BLaER1 (cell line): Measurements from ENCODE around the gene ST8SIA6.

Experiments used
- H3K27ac ChIP-seq: shearing (Covaris generic); formaldehyde crosslinking; 2 replicates; pipeline ENCODE4 v1.8.1; 2022
- H3K27me3 ChIP-seq: shearing (Covaris generic); formaldehyde crosslinking; 2 replicates; pipeline ENCODE4 v1.8.1; 2022
- H3K36me3 ChIP-seq: shearing (Covaris generic); formaldehyde crosslinking; 2 replicates; pipeline ENCODE4 v1.8.1; 2022
- H3K4me1 ChIP-seq: shearing (Covaris generic); formaldehyde crosslinking; 2 replicates; pipeline ENCODE4 v1.8.1; 2022
- H3K4me2 ChIP-seq: shearing (Covaris generic); formaldehyde crosslinking; 2 replicates; pipeline ENCODE4 v1.8.1; 2022
- H3K4me3 ChIP-seq: shearing (Covaris generic); formaldehyde crosslinking; 2 replicates; pipeline ENCODE4 v1.8.1; 2022
- H3K9ac ChIP-seq: shearing (Covaris generic); formaldehyde crosslinking; 2 replicates; pipeline ENCODE4 v1.8.1; 2022
- H3K9me3 ChIP-seq: shearing (Covaris generic); formaldehyde crosslinking; 2 replicates; pipeline ENCODE4 v1.8.1; 2022
- H4K20me1 ChIP-seq: shearing (Covaris generic); formaldehyde crosslinking; 2 replicates; pipeline ENCODE4 v1.8.1; 2022
- Cebpa-rat ChIP-seq: shearing (Covaris generic); IDR thresholded peaks from 2 replicates; pipeline ENCODE4 v1.8.1; 2022

ST8SIA6 gene

DNA sequence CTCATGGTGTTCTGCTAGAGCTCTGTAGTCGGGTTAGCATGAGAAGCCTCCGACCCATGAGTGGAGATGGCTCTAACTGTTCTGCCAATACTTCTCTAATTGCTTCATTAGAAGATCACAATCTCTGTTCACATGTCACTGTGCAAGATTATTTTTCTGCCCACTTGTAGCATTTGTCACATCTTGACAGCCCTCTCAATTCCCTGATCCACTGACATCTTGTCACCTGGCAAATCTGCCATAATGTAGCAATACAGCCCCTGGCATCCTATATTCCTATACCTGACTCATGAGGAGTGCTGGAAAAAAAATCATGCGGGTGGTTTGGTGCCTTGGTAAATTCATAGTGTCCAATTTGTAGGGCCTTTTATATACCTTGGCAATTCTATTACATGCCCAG, 58.4 kb downstream of the ST8SIA6 start:
- no peak overlapping the region for H3K4me2 ChIP-seq
- H3K9me3 ChIP-seq: no peaks in the 10 kb centered on the region
- no peaks in the 10 kb centered on the region for H4K20me1 ChIP-seq
- no peak overlapping the region for H3K4me3 ChIP-seq
- H3K4me1 ChIP-seq: no peaks in the 10 kb centered on the region
- H3K27ac ChIP-seq: no peak overlapping the region
- H3K27me3 ChIP-seq: no peaks in the 10 kb centered on the region
- H3K36me3 ChIP-seq: no peaks in the 10 kb centered on the region
- no peak for TF ChIP-seq Cebpa-rat
- H3K9ac ChIP-seq: no peak overlapping the region

DNA sequence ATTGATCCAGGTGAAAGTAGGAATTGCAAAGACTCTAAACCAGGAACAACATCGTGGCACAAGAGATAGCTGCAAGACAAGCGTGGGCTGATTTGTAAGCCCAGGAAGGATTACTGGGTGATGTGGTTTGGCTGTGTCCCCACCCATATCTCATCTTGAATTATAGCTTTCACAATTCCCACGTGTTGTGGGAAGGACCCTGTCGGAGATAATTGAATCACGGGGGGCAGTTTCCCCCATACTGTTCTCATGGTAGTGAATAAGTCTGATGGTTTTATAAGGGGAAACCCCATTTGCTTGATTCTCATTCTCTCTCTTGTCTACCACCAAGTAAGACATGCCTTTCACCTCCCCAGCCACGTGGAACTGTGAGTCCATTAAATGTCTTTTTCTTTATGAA, 59.5 kb downstream of the ST8SIA6 start:
- TF ChIP-seq Cebpa-rat: no peak
- Histone ChIP-seq H3K36me3 (no peaks in the 10 kb centered on the region), H3K27me3 (no peaks in the 10 kb centered on the region), H3K4me1 (no peaks in the 10 kb centered on the region), H3K4me2 (no peak overlapping the region), H3K9me3 (no peaks in the 10 kb centered on the region), H3K9ac (no peak overlapping the region), H4K20me1 (no peaks in the 10 kb centered on the region), H3K4me3 (no peak overlapping the region), H3K27ac (no peak overlapping the region)

GRCh38 chr10:17387861-17388503, 66.4 kb downstream of the ST8SIA6 start:
- Histone ChIP-seq H3K4me3 (no peak overlapping the region), H3K9ac (no peak overlapping the region), H4K20me1 (no peaks in the 10 kb centered on the region), H3K36me3 (no peaks in the 10 kb centered on the region), H3K9me3 (no peaks in the 10 kb centered on the region), H3K27me3 (no peaks in the 10 kb centered on the region), H3K4me2 (no peak overlapping the region), H3K27ac (no peak overlapping the region), H3K4me1 (no peaks in the 10 kb centered on the region)
- TF ChIP-seq Cebpa-rat: no peak

DNA sequence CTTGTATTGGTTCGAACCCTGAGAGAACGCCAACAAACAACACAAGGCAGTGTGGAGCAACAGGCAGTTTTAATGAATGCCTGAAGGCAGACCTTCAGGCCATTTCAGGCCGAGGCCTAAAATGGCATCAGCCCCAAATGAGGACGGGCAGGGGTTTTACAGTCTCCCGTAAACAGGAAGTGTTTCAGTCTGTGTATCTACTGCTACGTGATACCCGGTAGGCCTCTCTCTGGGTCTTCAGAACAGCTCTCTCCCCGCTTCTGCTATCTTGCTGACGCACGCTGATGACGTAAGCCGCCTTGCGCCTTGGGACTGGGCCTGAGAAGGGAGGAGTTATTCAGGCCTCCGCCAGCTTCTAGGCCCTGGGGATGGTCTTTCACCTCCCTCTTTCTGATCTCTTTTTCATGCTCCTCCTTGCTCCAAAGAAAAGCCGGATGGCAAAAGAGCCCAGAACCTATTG, 67.7 kb downstream of the ST8SIA6 start:
- H3K4me1 ChIP-seq: no peaks in the 10 kb centered on the region
- H3K36me3 ChIP-seq: no peaks in the 10 kb centered on the region
- H3K4me3 ChIP-seq: no peak overlapping the region
- TF ChIP-seq Cebpa-rat: no peak
- H4K20me1 ChIP-seq: no peaks in the 10 kb centered on the region
- H3K27me3 ChIP-seq: no peaks in the 10 kb centered on the region
- H3K4me2 ChIP-seq: no peak overlapping the region
- no peaks in the 10 kb centered on the region for H3K9me3 ChIP-seq
- no peak overlapping the region for H3K27ac ChIP-seq
- H3K9ac ChIP-seq: no peak overlapping the region

DNA sequence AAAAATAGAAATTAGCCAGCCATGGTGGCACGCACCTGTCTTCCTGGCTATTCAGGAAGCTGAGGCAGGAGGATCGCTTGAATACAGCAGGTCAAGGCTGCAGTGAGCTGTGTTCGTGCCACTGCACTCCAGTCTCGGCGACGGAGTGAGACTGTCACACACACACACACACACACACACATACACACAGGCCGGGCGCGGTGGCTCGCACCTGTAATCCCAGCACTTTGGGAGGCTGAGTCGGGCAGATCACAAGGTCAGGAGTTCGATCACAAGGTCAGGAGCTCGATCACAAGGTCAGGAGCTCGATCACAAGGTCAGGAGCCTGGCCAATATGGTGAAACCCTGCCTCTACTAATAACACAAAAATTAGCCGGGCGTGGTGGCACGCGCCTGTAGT, 68.4 kb downstream of the ST8SIA6 start:
- H3K27me3 ChIP-seq: no peaks in the 10 kb centered on the region
- no peak overlapping the region for H3K4me3 ChIP-seq
- H4K20me1 ChIP-seq: no peaks in the 10 kb centered on the region
- no peak overlapping the region for H3K9ac ChIP-seq
- H3K36me3 ChIP-seq: no peaks in the 10 kb centered on the region
- TF ChIP-seq Cebpa-rat: no peak
- no peak overlapping the region for H3K27ac ChIP-seq
- no peaks in the 10 kb centered on the region for H3K4me1 ChIP-seq
- no peaks in the 10 kb centered on the region for H3K9me3 ChIP-seq
- H3K4me2 ChIP-seq: no peak overlapping the region

DNA sequence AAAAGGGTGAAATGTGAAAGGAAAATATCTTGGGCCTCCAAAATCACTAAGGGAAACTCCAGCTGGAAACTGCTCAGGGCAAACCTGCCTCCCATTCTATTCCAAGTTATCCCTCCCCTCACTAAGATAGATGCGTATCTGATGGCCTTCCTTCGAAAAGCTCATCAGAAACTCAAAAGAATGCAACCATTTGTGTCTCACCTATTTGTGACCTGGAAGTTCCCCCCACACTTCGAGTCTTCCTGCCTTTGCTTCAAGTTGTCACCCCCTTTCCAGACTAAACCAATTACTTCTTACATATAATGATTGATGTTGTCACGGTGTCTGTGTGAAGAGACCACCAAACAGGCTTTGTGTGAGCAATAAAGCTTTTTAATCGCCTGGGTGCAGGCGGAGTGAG, 69.3 kb downstream of the ST8SIA6 start:
- Histone ChIP-seq H3K9me3 (no peaks in the 10 kb centered on the region), H3K4me3 (no peak overlapping the region), H4K20me1 (no peaks in the 10 kb centered on the region), H3K36me3 (no peaks in the 10 kb centered on the region), H3K27me3 (no peaks in the 10 kb centered on the region), H3K9ac (no peak overlapping the region), H3K27ac (no peak overlapping the region), H3K4me1 (no peaks in the 10 kb centered on the region), H3K4me2 (no peak overlapping the region)
- no peak for TF ChIP-seq Cebpa-rat

DNA sequence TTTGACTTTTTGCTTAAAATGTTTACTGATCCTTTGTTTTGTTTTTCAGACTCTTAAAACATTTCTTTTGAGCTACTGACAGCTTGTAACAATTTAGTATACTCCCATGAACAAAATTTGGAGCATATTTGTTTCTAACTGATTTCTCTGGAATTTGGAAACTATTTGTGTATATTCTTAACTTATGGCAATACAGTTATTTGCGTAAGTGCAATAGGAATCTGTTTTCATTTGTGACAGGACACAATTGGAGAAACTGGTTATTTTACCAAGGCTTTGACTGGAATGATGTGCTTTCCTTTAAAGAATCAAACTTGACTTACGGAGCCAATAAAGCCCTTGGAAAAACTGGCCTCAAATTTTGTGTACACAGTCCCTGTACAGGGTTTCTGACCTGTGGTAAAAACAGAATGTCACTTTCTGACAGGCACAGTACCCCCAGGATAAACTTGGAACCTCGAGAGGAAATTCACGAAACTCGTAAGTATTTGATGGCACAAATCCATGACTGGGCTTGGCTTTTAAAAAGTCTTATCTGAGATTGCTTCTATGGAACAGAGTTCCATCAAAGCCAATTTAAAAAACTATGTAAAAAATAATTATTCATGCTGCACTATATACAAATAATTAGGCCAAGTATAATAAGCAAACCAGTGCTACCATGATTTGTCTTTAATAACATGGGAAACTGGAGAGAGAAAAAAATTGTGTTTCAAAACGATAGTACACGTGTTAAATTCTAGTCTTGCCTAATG, 70.4 kb downstream of the ST8SIA6 start:
- Histone ChIP-seq H3K9ac (no peak overlapping the region), H3K4me2 (no peak overlapping the region), H3K27ac (no peak overlapping the region), H3K4me1 (no peaks in the 10 kb centered on the region), H3K36me3 (no peaks in the 10 kb centered on the region), H3K27me3 (no peaks in the 10 kb centered on the region), H4K20me1 (no peaks in the 10 kb centered on the region), H3K4me3 (no peak overlapping the region), H3K9me3 (no peaks in the 10 kb centered on the region)
- TF ChIP-seq Cebpa-rat: no peak

DNA sequence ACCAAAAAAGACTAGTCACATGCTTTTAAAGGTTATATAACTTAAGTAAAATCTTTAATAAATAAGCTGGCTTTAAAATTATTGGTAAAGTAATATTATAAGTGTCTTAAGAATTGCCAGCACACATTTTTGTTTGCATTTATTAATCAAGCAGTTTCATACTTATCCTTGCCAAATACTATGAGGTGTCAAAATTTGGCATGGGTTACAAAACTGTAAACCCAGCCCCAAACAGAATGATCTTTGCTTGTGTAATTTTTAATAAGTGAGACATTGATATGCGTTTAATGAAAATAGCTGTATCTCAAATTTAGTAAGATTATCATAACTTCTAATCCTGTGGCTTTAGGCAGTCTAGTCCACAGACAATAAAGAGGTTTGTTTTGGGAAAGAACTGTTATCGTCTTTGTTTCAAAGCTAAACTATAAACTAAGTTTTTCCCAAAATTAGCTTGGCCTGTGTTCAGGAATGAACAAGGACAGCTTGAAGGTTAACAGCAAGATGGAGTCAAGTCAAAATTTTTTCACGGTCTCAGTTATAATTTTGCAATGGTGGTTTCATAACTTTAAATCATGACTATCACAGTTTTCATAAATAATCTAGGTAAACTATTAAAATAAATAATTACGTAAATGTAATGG, 72.8 kb downstream of the ST8SIA6 start:
- H3K4me1 ChIP-seq: no peaks in the 10 kb centered on the region
- no peaks in the 10 kb centered on the region for H3K36me3 ChIP-seq
- H3K4me3 ChIP-seq: no peak overlapping the region
- no peaks in the 10 kb centered on the region for H4K20me1 ChIP-seq
- no peak overlapping the region for H3K4me2 ChIP-seq
- TF ChIP-seq Cebpa-rat: no peak
- no peak overlapping the region for H3K9ac ChIP-seq
- H3K9me3 ChIP-seq: no peaks in the 10 kb centered on the region
- no peaks in the 10 kb centered on the region for H3K27me3 ChIP-seq
- no peak overlapping the region for H3K27ac ChIP-seq

GRCh38 chr10:17380888-17381287, 73.5 kb downstream of the ST8SIA6 start:
- Histone ChIP-seq H3K4me2 (no peak overlapping the region), H3K4me3 (no peak overlapping the region), H3K4me1 (no peaks in the 10 kb centered on the region), H4K20me1 (no peaks in the 10 kb centered on the region), H3K9ac (no peak overlapping the region), H3K36me3 (no peaks in the 10 kb centered on the region), H3K27ac (no peak overlapping the region), H3K9me3 (no peaks in the 10 kb centered on the region), H3K27me3 (no peaks in the 10 kb centered on the region)
- no peak for TF ChIP-seq Cebpa-rat

DNA sequence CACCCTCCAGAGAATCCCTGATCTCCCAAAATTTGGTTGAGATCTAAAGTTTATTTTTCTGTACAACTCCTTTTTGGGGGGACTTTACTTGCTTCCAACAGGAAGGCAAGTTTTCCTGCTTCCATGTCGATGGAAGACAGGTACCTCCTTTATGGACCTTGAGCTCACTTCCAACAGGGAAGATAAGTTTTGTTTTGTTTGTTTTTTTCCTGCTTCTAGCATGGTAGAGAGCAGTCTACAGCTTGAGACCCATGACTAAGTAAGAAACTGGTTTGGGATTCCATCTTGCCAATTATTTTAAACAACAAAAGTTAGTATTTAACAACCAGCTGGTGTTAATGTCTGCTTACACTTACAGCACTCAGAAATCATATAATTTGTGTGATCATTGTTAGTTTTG, 74.4 kb downstream of the ST8SIA6 start:
- no peaks in the 10 kb centered on the region for H3K9me3 ChIP-seq
- no peak overlapping the region for H3K9ac ChIP-seq
- no peaks in the 10 kb centered on the region for H3K27me3 ChIP-seq
- no peak overlapping the region for H3K4me2 ChIP-seq
- H3K27ac ChIP-seq: no peak overlapping the region
- no peak overlapping the region for H3K4me3 ChIP-seq
- no peak for TF ChIP-seq Cebpa-rat
- no peaks in the 10 kb centered on the region for H3K4me1 ChIP-seq
- H4K20me1 ChIP-seq: no peaks in the 10 kb centered on the region
- no peaks in the 10 kb centered on the region for H3K36me3 ChIP-seq
